VCaP (cell line): ENCODE results near the gene CHRNA3.

Experiments
- H3K27ac ChIP-seq: fragments of 450-650 bp; 2 replicates; pipeline ENCODE4 v1.5.1; 2017
- CTCF ChIP-seq: fragments of 450-650 bp; conservative IDR thresholded peaks from 2 replicates; pipeline ENCODE4 v1.5.1; 2017; ENCODE audit warnings: mild to moderate bottlenecking, moderate library complexity

Gene CHRNA3

GRCh38 chr15:78621810-78622402 lies 1.1 kb upstream of the CHRNA3 start:
- no peak for TF ChIP-seq CTCF
- H3K27ac ChIP-seq, result no peak overlapping the region

- TF ChIP-seq CTCF, result peak; percentile 49
These were observed 722 bp downstream of the CHRNA3 start for GRCh38 chr15:78620021-78620526.

GRCh38 chr15:78619022-78619950 lies 1.5 kb downstream of the CHRNA3 start:
- no peak overlapping the region for H3K27ac ChIP-seq
- no peak for TF ChIP-seq CTCF

More at GRCh38 chr15:78620021-78620526, 722 bp downstream of the CHRNA3 start:
- no peak overlapping the region; the same call in 1 of the 2 replicates for H3K27ac ChIP-seq

GRCh38 chr15:78618490-78618934 lies 2.3 kb downstream of the CHRNA3 start:
- no peak overlapping the region for H3K27ac ChIP-seq
- peak; percentile 96 for TF ChIP-seq CTCF

- H3K27ac ChIP-seq, result no peak overlapping the region
- no peak for TF ChIP-seq CTCF
These were observed 2.7 kb downstream of the CHRNA3 start for GRCh38 chr15:78618064-78618463.

GRCh38 chr15:78617516-78617915 lies 3.3 kb downstream of the CHRNA3 start:
- no peak overlapping the region for H3K27ac ChIP-seq
- no peak for TF ChIP-seq CTCF

GRCh38 chr15:78617076-78617475 lies 3.7 kb downstream of the CHRNA3 start:
- no peak for TF ChIP-seq CTCF
- no peak overlapping the region for H3K27ac ChIP-seq
